OCI-LY7 (cell line): ENCODE results near the gene USP6NL. TPM values are rescaled to one million over a fixed set of nuclear protein-coding genes. Genes with fewer than 3 reads are reported as not detected.
A peak's percentile ranks its signal among the peaks of the same experiment; 100 is the strongest.
"Not testable (repeated sequence)": the region's sequence is repeated elsewhere in the genome, so short reads cannot be mapped to it uniquely, and the experiment has no call there.

Experiments
- BruUV-seq: library from RNA; stranded (reverse); fragments of 400-500 nt; replicated peaks from 2 replicates; lab custom pipeline; 2021; lab: Mats Ljungman, UMichigan
- CTCF ChIA-PET: fragments of 300-600 bp; sonication (Branson Sonifier 250); formaldehyde crosslinking; loops from one replicate; lab custom pipeline; 2022; ENCODE audit warnings: antibody characterized with exemption; ENCODE audit not compliant: unreplicated experiment; lab: Charles Lee
- POLR2A ChIA-PET: fragments of 300-600 bp; sonication (Branson Sonifier 250); formaldehyde crosslinking; loops from one replicate; lab custom pipeline; 2022; ENCODE audit warnings: antibody characterized with exemption; lab: Charles Lee
- DNase-seq: peaks from one replicate; pipeline ENCODE4 v3.0.0-alpha.2; 2015; ENCODE audit warnings: low spot score
- H2AFZ ChIP-seq: fragments of 200-600 bp; sonication (generic), shearing (Covaris generic); 2 replicates; pipeline ENCODE4 v1.6.1; 2014; ENCODE audit warnings: mild to moderate bottlenecking, antibody characterized with exemption, low read length, moderate library complexity
- H3K27ac ChIP-seq: fragments of 200-600 bp; sonication (generic); 2 replicates; pipeline ENCODE4 v1.5.1; 2014; ENCODE audit warnings: mixed run types, low read depth, mild to moderate bottlenecking, moderate library complexity, low read length, inconsistent platforms; ENCODE audit not compliant: poor library complexity, severe bottlenecking
- H3K36me3 ChIP-seq: fragments of 200-600 bp; sonication (generic); 2 replicates; pipeline ENCODE4 v1.6.1; 2014; ENCODE audit warnings: mild to moderate bottlenecking, antibody characterized with exemption, low read length, moderate library complexity, mixed read lengths; ENCODE audit not compliant: insufficient read depth
- H3K4me1 ChIP-seq: fragments of 200-600 bp; sonication (generic); 2 replicates; pipeline ENCODE4 v1.5.1; 2014; ENCODE audit warnings: mild to moderate bottlenecking, low read length; ENCODE audit not compliant: insufficient read depth, poor library complexity, severe bottlenecking
- H3K4me2 ChIP-seq: fragments of 200-600 bp; sonication (generic); 2 replicates; pipeline ENCODE4 v1.6.1; 2014; ENCODE audit warnings: mild to moderate bottlenecking, low read length
- H3K4me3 ChIP-seq: fragments of 200-600 bp; sonication (generic); 2 replicates; pipeline ENCODE4 v1.5.1; 2014; ENCODE audit warnings: mild to moderate bottlenecking, low read depth, low read length; ENCODE audit not compliant: poor library complexity, severe bottlenecking
- H3K79me2 ChIP-seq: fragments of 200-600 bp; sonication (generic); 2 replicates; pipeline ENCODE4 v1.6.1; 2016; ENCODE audit warnings: low read depth, mild to moderate bottlenecking, low read length, moderate library complexity, mixed read lengths; ENCODE audit not compliant: insufficient read depth
- H3K9me2 ChIP-seq: fragments of 200-600 bp; sonication (generic); 2 replicates; pipeline ENCODE4 v1.6.1; 2016; ENCODE audit warnings: mild to moderate bottlenecking, low read length, mixed read lengths; ENCODE audit not compliant: insufficient read depth
- H3K9me3 ChIP-seq: fragments of 200-600 bp; sonication (generic); 2 replicates; pipeline ENCODE4 v1.6.1; 2014; ENCODE audit warnings: mild to moderate bottlenecking, mixed run types, low read length, mixed read lengths
- H4K20me1 ChIP-seq: fragments of 200-600 bp; sonication (generic); 2 replicates; pipeline ENCODE4 v1.6.1; 2014; ENCODE audit warnings: mild to moderate bottlenecking, antibody characterized with exemption, low read length, moderate library complexity, mixed read lengths; ENCODE audit not compliant: insufficient read depth
- EZH2phosphoT487 ChIP-seq: fragments of 200-600 bp; sonication (generic); IDR thresholded peaks from 2 replicates; pipeline ENCODE4 v1.6.1; 2018; ENCODE audit warnings: low read depth, borderline replicate concordance, mild to moderate bottlenecking, mixed run types, antibody characterized with exemption, low read length, moderate library complexity, mixed read lengths
- intact Hi-C: fragments of 100-400 bp; cut with micrococcal nuclease; formaldehyde crosslinking; loops from one replicate; pipeline ENCODE4 v1.10.0; 2022; ENCODE audit not compliant: unreplicated experiment
- total RNA-seq, 2 experiments: library from RNA; depleted of rRNA in 1 of 2; stranded (reverse); fragments of >200 nt in 1 of 2; shearing (Covaris generic) in 1 of 2; gene quantifications; 2 replicates each; pipeline ENCODE4 v1.2.3, GENCODE V29; 2014 to 2022
- TF ChIP-seq, protein P1 (sequence below): fragments of 200-600 bp; sonication (generic); conservative IDR thresholded peaks from 2 replicates; pipeline ENCODE4 v1.5.1; 2014; ENCODE audit warnings: mild to moderate bottlenecking, antibody characterized with exemption, low read length, moderate library complexity, mixed read lengths

USP6NL gene
- total RNA-seq, 2 experiments from 2014 or later: 41.7 to 59.7 TPM

DNA sequence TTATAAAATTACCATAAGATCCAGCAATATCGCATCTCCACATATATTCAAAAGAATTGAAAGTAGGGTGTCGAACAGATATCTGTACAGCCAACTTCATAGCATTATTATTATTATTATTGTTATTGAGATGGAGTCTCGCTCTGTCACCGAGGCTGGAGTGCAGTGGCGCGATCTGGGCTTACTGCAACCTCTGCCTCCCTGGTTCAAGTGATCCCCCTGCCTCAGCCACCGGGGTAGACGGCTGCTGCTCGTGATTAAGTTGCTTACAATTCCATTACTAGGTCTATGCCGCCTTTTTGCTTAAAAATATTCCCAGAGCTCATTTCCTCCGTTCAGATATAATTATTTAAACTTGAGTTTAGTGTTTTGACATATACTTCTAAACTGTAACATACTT is 19.8 kb upstream of the USP6NL start:
- no peaks in the 10 kb centered on the region; the same call in 1 of the 2 replicates for H3K9me3 ChIP-seq
- peak overlapping the region; percentile 91; the same call in 1 of the 2 replicates for H3K4me2 ChIP-seq
- no peaks in the 10 kb centered on the region for H4K20me1 ChIP-seq
- no peaks in the 10 kb centered on the region for H3K9me2 ChIP-seq
- H2AFZ ChIP-seq: peak overlapping the region; percentile 85
- intact Hi-C loops: no loop called here
- H3K36me3 ChIP-seq: no peaks in the 10 kb centered on the region
- DNase-seq: no peak
- ChIA-PET CTCF (interaction anchor here (1.5 kb wide), 1 partner anchor 22 kb away, joined by 3 read pairs; no protein-coding TSS in a partner anchor), POLR2A (interaction anchor here (0.8 to 3.1 kb wide), 16 partner anchors 9 to 100 kb away, joined by 3 to 23 read pairs (median 6); no protein-coding TSS in a partner anchor)
- H3K4me1 ChIP-seq: peaks cover 38% of the 10 kb centered on the region
- H3K27ac ChIP-seq: peak overlapping the region; percentile 75
- H3K79me2 ChIP-seq: no peaks in the 10 kb centered on the region
- TF ChIP-seq EZH2phosphoT487: no peak
- TF ChIP-seq, protein P1, sequence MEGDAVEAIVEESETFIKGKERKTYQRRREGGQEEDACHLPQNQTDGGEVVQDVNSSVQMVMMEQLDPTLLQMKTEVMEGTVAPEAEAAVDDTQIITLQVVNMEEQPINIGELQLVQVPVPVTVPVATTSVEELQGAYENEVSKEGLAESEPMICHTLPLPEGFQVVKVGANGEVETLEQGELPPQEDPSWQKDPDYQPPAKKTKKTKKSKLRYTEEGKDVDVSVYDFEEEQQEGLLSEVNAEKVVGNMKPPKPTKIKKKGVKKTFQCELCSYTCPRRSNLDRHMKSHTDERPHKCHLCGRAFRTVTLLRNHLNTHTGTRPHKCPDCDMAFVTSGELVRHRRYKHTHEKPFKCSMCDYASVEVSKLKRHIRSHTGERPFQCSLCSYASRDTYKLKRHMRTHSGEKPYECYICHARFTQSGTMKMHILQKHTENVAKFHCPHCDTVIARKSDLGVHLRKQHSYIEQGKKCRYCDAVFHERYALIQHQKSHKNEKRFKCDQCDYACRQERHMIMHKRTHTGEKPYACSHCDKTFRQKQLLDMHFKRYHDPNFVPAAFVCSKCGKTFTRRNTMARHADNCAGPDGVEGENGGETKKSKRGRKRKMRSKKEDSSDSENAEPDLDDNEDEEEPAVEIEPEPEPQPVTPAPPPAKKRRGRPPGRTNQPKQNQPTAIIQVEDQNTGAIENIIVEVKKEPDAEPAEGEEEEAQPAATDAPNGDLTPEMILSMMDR: no peak
- BruUV-seq: no TSS peak
- no peak overlapping the region for H3K4me3 ChIP-seq

DNA sequence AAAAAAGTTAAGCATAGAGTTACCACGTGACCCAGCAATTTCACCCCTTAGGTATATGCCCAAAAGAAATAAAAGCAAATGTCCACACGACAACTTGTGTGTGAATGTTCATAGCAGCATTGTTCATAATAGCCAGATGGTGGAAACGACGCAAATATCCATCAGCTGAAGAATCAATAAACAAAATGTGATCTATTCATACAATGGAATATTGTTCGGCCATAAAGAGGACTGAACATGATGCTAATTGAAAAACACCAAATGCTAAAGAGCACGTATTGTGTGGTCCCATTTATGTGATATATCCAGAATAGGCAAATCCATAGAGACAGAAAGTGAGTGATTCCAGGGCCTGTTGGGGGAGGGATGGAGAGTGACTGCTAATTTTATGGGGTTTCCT is 18.3 kb upstream of the USP6NL start:
- intact Hi-C loops: no loop called here
- Histone ChIP-seq H3K36me3 (no peaks in the 10 kb centered on the region), H3K79me2 (no peaks in the 10 kb centered on the region), H3K4me2 (no peak overlapping the region), H3K9me3 (peaks cover 4% of the 10 kb centered on the region; the same call in 1 of the 2 replicates), H3K9me2 (no peaks in the 10 kb centered on the region), H3K4me1 (peaks cover 44% of the 10 kb centered on the region), H3K4me3 (no peak overlapping the region), H2AFZ (no peak overlapping the region), H4K20me1 (no peaks in the 10 kb centered on the region), H3K27ac (no peak overlapping the region)
- ChIA-PET POLR2A (interaction anchor here (1.0 kb wide), 1 partner anchor 20 kb away, joined by 4 read pairs; no protein-coding TSS in a partner anchor), CTCF (no interaction called here)
- no peak for DNase-seq
- no peak for TF ChIP-seq EZH2phosphoT487
- TF ChIP-seq, protein P1: no peak
- BruUV-seq: no TSS peak

DNA sequence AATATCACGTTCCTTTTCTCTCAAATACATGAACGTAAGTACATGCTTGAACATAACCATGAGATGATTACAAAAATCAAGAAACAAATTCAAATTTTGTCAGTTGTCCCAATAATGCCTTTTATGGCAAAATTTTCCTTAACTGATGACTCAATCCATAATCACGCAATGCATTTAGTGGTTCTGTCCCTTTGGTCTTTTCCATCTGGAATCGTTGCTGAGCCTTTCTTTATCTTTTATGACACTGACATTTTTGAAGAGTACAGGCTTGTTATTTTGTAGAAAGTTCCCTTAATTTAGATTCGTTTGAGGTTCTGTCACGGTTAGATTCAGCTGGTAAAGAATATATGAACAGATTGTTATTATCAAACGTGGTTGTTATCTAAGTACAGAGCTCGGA is 16.5 kb upstream of the USP6NL start:
- not testable (repeated sequence) for H2AFZ ChIP-seq, BruUV-seq

More for the DNA sequence above, 16.5 kb upstream of the USP6NL start:
- H3K79me2 ChIP-seq, intact Hi-C loops, H3K4me2 ChIP-seq, H3K9me2 ChIP-seq, DNase-seq, H3K36me3 ChIP-seq, H3K27ac ChIP-seq, H3K9me3 ChIP-seq, CTCF ChIA-PET, H3K4me3 ChIP-seq, H4K20me1 ChIP-seq: not testable (repeated sequence)
- peaks cover 46% of the 10 kb centered on the region for H3K4me1 ChIP-seq
- POLR2A ChIA-PET: interaction anchor here (0.6 kb wide), 1 partner anchor 64 kb away, joined by 3 read pairs; no protein-coding TSS in a partner anchor
